ENCODE data around the gene TTC33. TPM values are rescaled to one million over a fixed set of nuclear protein-coding genes. Genes with fewer than 3 reads are reported as not detected.
A peak's percentile ranks its signal among the peaks of the same experiment; 100 is the strongest.

Gene TTC33
- total RNA-seq, 6 experiments from 2014 or later: 5.6 to 9.2 (median 7.0) TPM

DNA sequence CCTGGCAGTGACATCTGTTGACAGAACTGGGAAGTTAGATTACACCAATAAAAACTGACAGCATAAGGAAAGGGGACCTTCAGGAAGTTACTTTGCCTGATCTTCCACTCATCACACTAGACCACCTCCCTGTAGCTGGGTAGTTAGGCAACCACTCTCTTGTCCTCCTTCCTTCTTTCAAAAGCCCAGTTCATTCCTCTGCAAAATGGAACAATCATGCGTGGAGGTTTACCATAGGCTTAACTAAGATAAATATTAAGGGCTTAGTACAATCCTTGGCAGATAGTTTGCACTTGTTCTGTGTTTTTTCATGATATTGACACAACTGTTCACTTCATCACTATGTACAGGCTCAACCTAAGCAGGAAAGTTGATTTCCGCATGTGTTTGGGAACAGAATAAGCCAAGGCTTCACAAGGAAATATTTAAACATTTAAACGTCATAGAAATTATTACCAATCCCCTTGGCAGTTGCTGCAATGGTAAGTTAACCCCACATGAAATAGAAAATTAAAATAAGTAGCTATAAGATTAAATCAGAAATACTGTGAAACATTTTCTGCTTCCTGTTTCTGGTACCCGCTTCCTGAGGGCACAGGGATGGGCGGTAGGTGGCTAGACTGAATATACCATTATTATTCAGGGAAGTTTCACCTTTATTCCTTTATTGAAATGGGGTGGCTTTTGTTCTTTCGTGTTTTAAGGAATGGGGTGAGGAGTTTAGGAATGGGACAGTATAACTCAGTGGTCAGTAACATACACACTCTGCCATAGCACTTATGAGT, 86.0 kb downstream of the TTC33 start:
- Histone ChIP-seq H3K27me3 (no peaks in the 10 kb centered on the region), H3K4me1 (no peaks in the 10 kb centered on the region), H3K9me3 (no peaks in the 10 kb centered on the region), H3K36me3 (no peaks in the 10 kb centered on the region), H3K27ac (no peak overlapping the region), H3K4me3 (no peak overlapping the region)
- 37% methylated on average over 6 of the region's 6 CpGs for WGBS (ENCODE audit: insufficient coverage, low coverage, low lambda C conversion rate, missing lambda C conversion rate)
- intact Hi-C loops (cut with DNase I): no loop called here
- ATAC-seq: peak in 3 of 4 donors; percentile 18 to 34 (median 33)
- DNase-seq: no peak
- TF ChIP-seq POLR2A (IDR thresholded peaks at IDR 0.05): no peak
- TF ChIP-seq, protein P1, sequence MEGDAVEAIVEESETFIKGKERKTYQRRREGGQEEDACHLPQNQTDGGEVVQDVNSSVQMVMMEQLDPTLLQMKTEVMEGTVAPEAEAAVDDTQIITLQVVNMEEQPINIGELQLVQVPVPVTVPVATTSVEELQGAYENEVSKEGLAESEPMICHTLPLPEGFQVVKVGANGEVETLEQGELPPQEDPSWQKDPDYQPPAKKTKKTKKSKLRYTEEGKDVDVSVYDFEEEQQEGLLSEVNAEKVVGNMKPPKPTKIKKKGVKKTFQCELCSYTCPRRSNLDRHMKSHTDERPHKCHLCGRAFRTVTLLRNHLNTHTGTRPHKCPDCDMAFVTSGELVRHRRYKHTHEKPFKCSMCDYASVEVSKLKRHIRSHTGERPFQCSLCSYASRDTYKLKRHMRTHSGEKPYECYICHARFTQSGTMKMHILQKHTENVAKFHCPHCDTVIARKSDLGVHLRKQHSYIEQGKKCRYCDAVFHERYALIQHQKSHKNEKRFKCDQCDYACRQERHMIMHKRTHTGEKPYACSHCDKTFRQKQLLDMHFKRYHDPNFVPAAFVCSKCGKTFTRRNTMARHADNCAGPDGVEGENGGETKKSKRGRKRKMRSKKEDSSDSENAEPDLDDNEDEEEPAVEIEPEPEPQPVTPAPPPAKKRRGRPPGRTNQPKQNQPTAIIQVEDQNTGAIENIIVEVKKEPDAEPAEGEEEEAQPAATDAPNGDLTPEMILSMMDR (IDR thresholded peaks at IDR 0.05): no peak

DNA sequence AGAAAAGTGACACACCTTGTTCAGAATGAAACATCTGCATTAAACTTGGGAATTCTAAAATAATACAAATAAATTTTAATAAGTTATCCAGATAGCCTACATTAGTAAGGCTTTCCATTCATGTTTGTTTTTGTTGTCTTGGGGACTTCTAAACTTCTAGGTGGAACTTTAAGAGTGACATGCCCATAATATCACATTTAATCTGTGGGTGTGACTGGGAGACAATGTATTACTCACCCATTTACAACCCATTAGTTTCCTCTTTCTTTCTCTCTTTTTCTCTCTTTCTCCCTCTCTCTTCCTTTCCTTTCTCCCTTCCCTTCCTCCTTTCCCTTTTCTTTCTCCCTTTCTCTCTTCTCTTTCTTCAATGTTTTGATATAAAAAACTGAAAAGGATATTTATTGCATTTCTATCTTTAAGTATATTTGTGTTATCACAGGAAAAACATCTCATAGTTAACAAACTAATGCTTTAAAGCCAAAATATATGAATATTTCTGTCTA, 88.5 kb downstream of the TTC33 start:
- intact Hi-C loops (cut with DNase I): no loop called here
- Histone ChIP-seq H3K9me3 (no peaks in the 10 kb centered on the region), H3K27me3 (no peaks in the 10 kb centered on the region), H3K4me1 (no peaks in the 10 kb centered on the region), H3K36me3 (no peaks in the 10 kb centered on the region), H3K4me3 (no peak overlapping the region), H3K27ac (no peak overlapping the region)
- no peak for TF ChIP-seq POLR2A (IDR thresholded peaks at IDR 0.05)
- ATAC-seq: no peak
- DNase-seq: no peak

DNA sequence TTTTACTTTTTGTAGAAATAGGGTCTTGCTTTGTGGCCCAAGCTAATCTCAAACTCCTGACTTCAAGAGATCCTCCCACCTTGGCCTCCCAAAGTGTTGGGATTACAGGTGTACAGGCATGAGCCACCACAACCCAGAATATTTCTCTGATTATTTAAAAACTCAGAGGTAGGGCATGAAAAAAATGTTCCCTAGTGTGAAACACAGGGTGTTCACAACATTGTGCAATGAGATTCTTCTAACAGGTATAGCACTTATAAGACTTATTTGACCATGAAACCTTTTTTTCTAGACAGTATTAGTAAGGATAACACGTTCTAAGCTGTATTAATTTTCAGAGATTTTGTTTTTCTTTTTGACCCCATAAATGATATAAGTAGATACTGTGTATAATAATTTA, 89.1 kb downstream of the TTC33 start:
- Histone ChIP-seq H3K9me3 (no peaks in the 10 kb centered on the region), H3K4me3 (no peak overlapping the region), H3K27me3 (no peaks in the 10 kb centered on the region), H3K4me1 (no peaks in the 10 kb centered on the region), H3K27ac (no peak overlapping the region), H3K36me3 (no peaks in the 10 kb centered on the region)
- 46% methylated on average over 1 of the region's 1 CpG for WGBS (ENCODE audit: insufficient coverage, low coverage, low lambda C conversion rate, missing lambda C conversion rate)
- no peak for DNase-seq
- intact Hi-C loops (cut with DNase I): no loop called here
- ATAC-seq: no peak
- no peak for TF ChIP-seq POLR2A (IDR thresholded peaks at IDR 0.05)
- TF ChIP-seq, protein P1 (IDR thresholded peaks at IDR 0.05): no peak

DNA sequence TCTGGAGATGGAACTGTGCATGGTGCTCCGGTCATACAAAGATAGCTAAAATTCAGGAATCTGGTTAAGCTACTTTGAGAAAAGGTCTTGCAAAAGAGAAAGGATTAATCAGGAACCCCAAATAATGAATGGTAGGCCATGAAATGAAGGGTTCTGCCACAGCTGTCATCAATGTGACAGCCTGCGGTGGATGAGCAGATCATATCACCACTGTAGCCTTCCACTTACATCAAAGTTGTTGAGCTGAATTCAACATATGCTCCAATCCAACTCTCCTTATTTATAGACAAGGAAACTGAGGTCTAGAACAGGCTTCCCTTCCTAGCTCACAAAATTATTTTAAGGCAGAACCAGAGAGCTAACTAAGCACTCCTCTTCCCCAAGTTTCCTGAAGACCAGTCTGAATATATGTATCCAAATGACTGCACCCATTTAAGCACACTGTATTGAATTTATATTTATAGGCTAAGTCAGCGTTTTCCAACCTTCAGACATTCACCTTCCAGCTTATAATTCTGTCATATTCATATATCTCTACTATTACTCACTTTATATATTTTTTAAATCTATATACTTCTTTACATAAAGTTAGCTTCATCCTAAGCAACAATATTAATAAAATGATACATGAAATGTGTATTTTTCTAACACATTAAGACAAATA, 90.0 kb downstream of the TTC33 start:
- intact Hi-C loops (cut with DNase I): no loop called here
- Histone ChIP-seq H3K36me3 (no peaks in the 10 kb centered on the region), H3K27me3 (no peaks in the 10 kb centered on the region), H3K9me3 (no peaks in the 10 kb centered on the region), H3K4me3 (no peak overlapping the region), H3K27ac (no peak overlapping the region), H3K4me1 (no peaks in the 10 kb centered on the region)
- no peak for DNase-seq
- no peak for TF ChIP-seq POLR2A (IDR thresholded peaks at IDR 0.05)
- TF ChIP-seq, protein P1 (IDR thresholded peaks at IDR 0.05): no peak
- 65% methylated on average over 3 of the region's 3 CpGs for WGBS (ENCODE audit: insufficient coverage, low coverage, low lambda C conversion rate, missing lambda C conversion rate)
- no peak for ATAC-seq

DNA sequence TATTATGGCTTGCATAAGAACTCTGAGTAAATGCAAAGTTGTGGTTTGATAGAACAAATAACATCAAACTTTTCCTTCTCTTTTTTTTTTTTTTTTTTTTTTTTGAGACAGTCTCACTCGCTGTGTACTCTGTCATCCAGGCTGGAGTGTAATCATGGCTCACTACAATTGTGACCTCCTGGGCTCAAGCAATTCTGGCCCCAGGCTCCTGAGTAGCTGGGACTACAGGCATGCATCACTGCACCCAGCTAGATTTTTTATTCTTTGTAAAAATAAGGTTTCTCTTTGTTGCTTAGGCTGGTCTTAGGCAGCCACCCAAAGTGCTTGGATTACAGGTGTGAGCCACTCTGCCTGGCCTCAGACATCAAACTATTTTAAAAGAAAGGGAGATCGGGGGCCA, 95.0 kb downstream of the TTC33 start:
- no peaks in the 10 kb centered on the region for H3K4me1 ChIP-seq
- no peaks in the 10 kb centered on the region for H3K9me3 ChIP-seq
- no peaks in the 10 kb centered on the region for H3K27me3 ChIP-seq
- no peak overlapping the region for H3K27ac ChIP-seq
- intact Hi-C loops (cut with DNase I): no loop called here
- ATAC-seq (no peak), DNase-seq (no peak)
- 34% methylated on average over 2 of the region's 2 CpGs for WGBS (ENCODE audit: insufficient coverage, low coverage, low lambda C conversion rate, missing lambda C conversion rate)
- H3K36me3 ChIP-seq: no peaks in the 10 kb centered on the region
- H3K4me3 ChIP-seq: no peak overlapping the region
- no peak for TF ChIP-seq POLR2A (IDR thresholded peaks at IDR 0.05)
- TF ChIP-seq, protein P1 (IDR thresholded peaks at IDR 0.05): no peak

Measured in right lobe of liver (tissue), 6 donors.